ENCODE data around the gene APOL4.

GRCh38 chr22:36201630-36202319, at the start of gene APOL4:
- no peak for TF ChIP-seq POLR2A (IDR thresholded peaks at IDR 0.05)
- no peak for TF ChIP-seq CTCF (IDR thresholded peaks at IDR 0.05)
- TF ChIP-seq POLR2AphosphoS5 (IDR thresholded peaks at IDR 0.05), result peak in 3 of 4 donors; percentile 33 to 44 (median 43)
- no peak for TF ChIP-seq EP300 (IDR thresholded peaks at IDR 0.05)

Measured in sigmoid colon (tissue), 4 donors.